Lung (tissue), 12 donors: ENCODE data around the gene CTNNBIP1. TPM values are rescaled to one million over a fixed set of nuclear protein-coding genes. Genes with fewer than 3 reads are reported as not detected.

Experiments
- ATAC-seq: fragments of 200-7000 bp; cut with Tn5 transposase; one replicate; pipeline ENCODE4 v1.9.1; 2020; ENCODE audit warnings: moderate number of reproducible peaks; ENCODE audit not compliant: insufficient read depth, low FRiP score
- DNase-seq, 3 donors: peaks; one replicate each; pipeline ENCODE4 v3.0.0-alpha.2; 2013 to 2017
- H3K27ac ChIP-seq, 2 donors: one replicate each; pipeline ENCODE4 v1.5.1; 2013; ENCODE audit warnings: mild to moderate bottlenecking in 2 of 2, moderate library complexity in 2 of 2, control low read depth in 1 of 2, inconsistent platforms in 1 of 2, low read depth in 1 of 2, low read length in 1 of 2
- H3K27me3 ChIP-seq, 3 donors: one replicate each; pipeline ENCODE4 v1.5.1; 2013; ENCODE audit warnings: low read length in 2 of 3; ENCODE audit not compliant: control insufficient read depth in 3 of 3, insufficient read depth in 3 of 3
- H3K36me3 ChIP-seq, 4 donors: one replicate each; pipeline ENCODE4 v1.5.1; 2013; ENCODE audit warnings: low read length in 4 of 4, mild to moderate bottlenecking in 1 of 4, moderate library complexity in 1 of 4; ENCODE audit not compliant: control insufficient read depth in 4 of 4, insufficient read depth in 4 of 4
- H3K4me1 ChIP-seq, 5 donors: one replicate each; pipeline ENCODE4 v1.5.1; 2013; ENCODE audit warnings: low read length in 5 of 5, mild to moderate bottlenecking in 2 of 5, moderate library complexity in 1 of 5; ENCODE audit not compliant: control insufficient read depth in 5 of 5, insufficient read depth in 5 of 5
- H3K4me3 ChIP-seq: one replicate; pipeline ENCODE4 v1.5.1; 2013; ENCODE audit warnings: mild to moderate bottlenecking, control low read depth, moderate library complexity
- H3K9ac ChIP-seq, 2 donors: one replicate each; pipeline ENCODE4 v1.5.1; 2013; ENCODE audit warnings: low read length in 2 of 2, control low read depth in 1 of 2; ENCODE audit not compliant: insufficient read depth in 1 of 2
- H3K9me3 ChIP-seq, 4 donors: one replicate each; pipeline ENCODE4 v1.5.1; 2013; ENCODE audit warnings: low read length in 3 of 4, mild to moderate bottlenecking in 1 of 4, moderate library complexity in 1 of 4; ENCODE audit not compliant: control insufficient read depth in 4 of 4, insufficient read depth in 3 of 4
- WGBS, 2 donors: extraction: QIAGEN DNeasy Blood & Tissue Kit; methylation state at CpG; one replicate each; pipeline ENCODE4 v1.1.7; 2013; 5-methylcytosine and 5-hydroxymethylcytosine counted together
- polyA plus RNA-seq, 2 donors: library from polyadenylated mRNA; stranded (reverse); fragments of 200-250 nt; gene quantifications; one replicate each; pipeline ENCODE4 v1.2.1, GENCODE V29; 2013
- total RNA-seq, 2 donors: library from RNA; depleted of rRNA in 1 of 2; stranded (reverse); fragments of >200 nt in 1 of 2; gene quantifications; one replicate each; pipeline ENCODE4 v1.2.1, GENCODE V29; 2014 to 2021
- TF ChIP-seq, protein P1 (sequence below): IDR thresholded peaks from 2 replicates; pipeline ENCODE4 v1.5.1; 2012; ENCODE audit warnings: mild to moderate bottlenecking; ENCODE audit errors: control extremely low read depth, extremely low read depth
- donor health status: control.
- donor health status: control.
- donor health status: Bipolar disorder and iron deficiency.
- donor health status: healthy.
- donor health status: DM: yes; HTN: yes; CAD: no.

CTNNBIP1 gene
- total and polyA plus RNA-seq, 4 donors: 31.2 to 57.1 (median 32.2) TPM

DNA sequence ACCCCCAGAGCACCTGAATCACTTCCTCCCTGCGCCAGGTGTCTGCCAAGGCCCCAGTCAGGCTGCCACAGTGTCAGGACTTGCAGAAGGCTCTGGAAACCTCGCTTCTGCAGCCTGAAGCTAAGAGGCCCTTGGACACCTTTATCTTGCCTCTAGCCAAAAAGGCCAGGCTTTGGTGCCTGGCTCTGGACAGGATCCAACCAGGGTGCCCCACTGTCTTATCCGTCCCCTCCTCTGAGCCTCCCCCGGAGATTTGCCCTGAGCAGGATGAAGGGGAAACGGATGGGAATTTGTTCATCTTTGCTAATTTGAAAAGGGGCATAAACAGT is 73.5 kb downstream of the CTNNBIP1 start:
- H3K27me3 ChIP-seq: no peaks in the 10 kb centered on the region
- H3K27ac ChIP-seq: no peak overlapping the region
- H3K36me3 ChIP-seq: no peaks in the 10 kb centered on the region
- no peak for DNase-seq
- no peaks in the 10 kb centered on the region for H3K9me3 ChIP-seq
- TF ChIP-seq, protein P1, sequence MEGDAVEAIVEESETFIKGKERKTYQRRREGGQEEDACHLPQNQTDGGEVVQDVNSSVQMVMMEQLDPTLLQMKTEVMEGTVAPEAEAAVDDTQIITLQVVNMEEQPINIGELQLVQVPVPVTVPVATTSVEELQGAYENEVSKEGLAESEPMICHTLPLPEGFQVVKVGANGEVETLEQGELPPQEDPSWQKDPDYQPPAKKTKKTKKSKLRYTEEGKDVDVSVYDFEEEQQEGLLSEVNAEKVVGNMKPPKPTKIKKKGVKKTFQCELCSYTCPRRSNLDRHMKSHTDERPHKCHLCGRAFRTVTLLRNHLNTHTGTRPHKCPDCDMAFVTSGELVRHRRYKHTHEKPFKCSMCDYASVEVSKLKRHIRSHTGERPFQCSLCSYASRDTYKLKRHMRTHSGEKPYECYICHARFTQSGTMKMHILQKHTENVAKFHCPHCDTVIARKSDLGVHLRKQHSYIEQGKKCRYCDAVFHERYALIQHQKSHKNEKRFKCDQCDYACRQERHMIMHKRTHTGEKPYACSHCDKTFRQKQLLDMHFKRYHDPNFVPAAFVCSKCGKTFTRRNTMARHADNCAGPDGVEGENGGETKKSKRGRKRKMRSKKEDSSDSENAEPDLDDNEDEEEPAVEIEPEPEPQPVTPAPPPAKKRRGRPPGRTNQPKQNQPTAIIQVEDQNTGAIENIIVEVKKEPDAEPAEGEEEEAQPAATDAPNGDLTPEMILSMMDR: no peak
- ATAC-seq: no peak
- H3K9ac ChIP-seq: no peak overlapping the region
- H3K4me3 ChIP-seq: no peak overlapping the region
- peaks cover 0 to 11% (median 0%) of the 10 kb centered on the region in 5 donors for H3K4me1 ChIP-seq
- WGBS, 2 donors: 90 to 91% methylated on average over 5 of the region's 5 CpGs

DNA sequence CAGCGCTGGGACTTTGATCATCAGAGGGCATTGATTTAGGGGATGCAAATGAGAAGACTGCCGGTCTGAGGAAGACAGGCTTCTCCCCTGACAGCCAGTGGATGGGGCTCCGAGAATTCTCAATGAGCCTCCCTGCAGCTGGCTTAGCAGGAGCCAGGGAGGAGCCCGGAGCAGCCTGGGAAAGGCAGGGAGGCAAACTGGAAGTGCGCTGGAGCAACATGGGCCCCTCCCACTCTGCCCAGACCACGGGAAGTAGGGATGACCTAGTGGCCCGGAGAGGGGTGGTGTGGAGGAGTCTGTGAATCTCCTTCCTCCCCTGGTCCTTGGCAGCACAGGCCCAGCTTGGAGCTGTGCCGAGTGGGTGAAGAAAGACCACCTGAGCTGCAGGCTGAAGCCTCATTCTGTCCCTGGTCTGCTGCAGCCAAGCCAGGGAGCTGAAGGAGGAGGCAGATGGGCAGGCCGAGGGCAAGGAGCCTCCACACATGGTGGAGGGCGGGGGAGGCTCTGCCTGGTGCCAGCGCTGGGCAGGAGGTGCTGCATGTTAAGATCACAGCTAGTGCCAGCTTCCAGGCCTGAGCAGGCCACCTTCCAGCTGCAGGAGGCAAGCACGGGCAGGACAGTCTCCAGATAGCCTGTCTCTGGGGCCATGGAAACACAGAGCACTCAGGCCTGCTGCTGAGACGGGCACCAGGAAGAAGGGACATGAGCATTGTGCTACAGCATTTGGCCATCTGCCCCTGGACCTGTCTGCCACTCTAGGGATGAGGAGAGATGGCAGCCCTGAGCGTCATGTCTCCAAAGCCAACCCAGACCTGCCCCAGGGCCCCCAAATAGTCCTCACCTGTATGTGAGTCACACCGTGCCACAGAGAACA is 74.1 kb downstream of the CTNNBIP1 start:
- TF ChIP-seq, protein P1: no peak
- Histone ChIP-seq H3K36me3 (no peaks in the 10 kb centered on the region), H3K4me3 (no peak overlapping the region), H3K4me1 (peaks cover 0 to 11% (median 0%) of the 10 kb centered on the region in 5 donors), H3K9ac (peak overlapping the region in 1 of 2 donors; percentile 28), H3K9me3 (no peaks in the 10 kb centered on the region), H3K27me3 (no peaks in the 10 kb centered on the region), H3K27ac (no peak overlapping the region)
- 58 to 70% methylated on average over 15 of the region's 15 CpGs for WGBS, 2 donors
- no peak for ATAC-seq
- DNase-seq: peak; percentile 34 to 69 (median 50)

DNA sequence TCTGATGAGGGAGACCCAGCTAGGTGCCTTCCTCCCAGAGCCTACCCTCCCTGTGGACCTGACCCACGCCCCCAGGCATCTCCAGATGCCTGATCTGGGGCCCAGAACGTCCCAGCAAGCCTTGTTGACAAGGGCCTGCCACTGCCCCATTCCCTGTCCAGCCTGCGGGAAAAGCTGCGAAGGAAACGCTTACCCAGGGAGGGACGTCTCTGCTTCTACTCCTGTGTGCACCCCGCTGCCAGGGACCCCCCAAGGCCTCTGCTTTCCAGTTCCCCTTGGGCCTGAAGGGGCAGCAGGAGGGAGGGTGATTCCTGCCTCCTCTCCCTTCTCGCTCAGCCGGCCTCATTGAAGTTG is 74.7 kb downstream of the CTNNBIP1 start:
- H3K9me3 ChIP-seq: no peaks in the 10 kb centered on the region
- peaks cover 0 to 11% (median 0%) of the 10 kb centered on the region in 5 donors for H3K4me1 ChIP-seq
- no peak overlapping the region for H3K4me3 ChIP-seq
- no peak for ATAC-seq
- H3K27ac ChIP-seq: no peak overlapping the region
- H3K27me3 ChIP-seq: no peaks in the 10 kb centered on the region
- no peaks in the 10 kb centered on the region for H3K36me3 ChIP-seq
- TF ChIP-seq, protein P1: no peak
- H3K9ac ChIP-seq: peak overlapping the region in 1 of 2 donors; percentile 28
- no peak for DNase-seq
- 66 to 78% methylated on average over 9 of the region's 9 CpGs for WGBS, 2 donors
